Measurements from ENCODE around the gene CABP4. TPM values are rescaled to one million over a fixed set of nuclear protein-coding genes. Genes with fewer than 3 reads are reported as not detected.

Gene CABP4
- total RNA-seq, 1 donor from 2014 or later: 0.96 TPM

- DNase-seq (ENCODE audit: low spot score): no peak
Observed at GRCh38 chr11:67435727-67436458, 19.3 kb upstream of the CABP4 start.

GRCh38 chr11:67436459-67437081 lies 18.6 kb upstream of the CABP4 start:
- no peak for DNase-seq (ENCODE audit: low spot score)

- no peak for DNase-seq (ENCODE audit: low spot score)
Observed at GRCh38 chr11:67437082-67437808, 17.9 kb upstream of the CABP4 start, which contains the start of gene PTPRCAP. Gene PTPRCAP (minus strand): TSS chr11:67437682. CDS start chr11:67437619, 63 bp downstream.

GRCh38 chr11:67437809-67438157 lies 17.4 kb upstream of the CABP4 start:
- no peak for DNase-seq (ENCODE audit: low spot score)

GRCh38 chr11:67438158-67438902 lies 16.8 kb upstream of the CABP4 start:
- DNase-seq (ENCODE audit: low spot score): no peak

GRCh38 chr11:67439321-67440228 lies 15.6 kb upstream of the CABP4 start:
- DNase-seq (ENCODE audit: low spot score): no peak

- no peak for DNase-seq (ENCODE audit: low spot score)
Observed at GRCh38 chr11:67440229-67441097, 14.7 kb upstream of the CABP4 start.

GRCh38 chr11:67441098-67441563 lies 14.0 kb upstream of the CABP4 start:
- DNase-seq (ENCODE audit: low spot score): no peak

GRCh38 chr11:67441731-67442351 lies 13.3 kb upstream of the CABP4 start:
- no peak for DNase-seq (ENCODE audit: low spot score)

GRCh38 chr11:67442504-67443404 lies 12.4 kb upstream of the CABP4 start:
- DNase-seq (ENCODE audit: low spot score): no peak

GRCh38 chr11:67445515-67445914 lies 9.6 kb upstream of the CABP4 start:
- no peak for DNase-seq (ENCODE audit: low spot score)

GRCh38 chr11:67448220-67448609 lies 6.9 kb upstream of the CABP4 start:
- no peak for DNase-seq (ENCODE audit: low spot score)

- DNase-seq (ENCODE audit: low spot score): peak; percentile 20
Observed at GRCh38 chr11:67449116-67449844, 5.9 kb upstream of the CABP4 start.

- DNase-seq (ENCODE audit: low spot score): no peak
Observed at GRCh38 chr11:67450796-67451657, 4.1 kb upstream of the CABP4 start.

- DNase-seq (ENCODE audit: low spot score): no peak
Observed at GRCh38 chr11:67451658-67451976, 3.5 kb upstream of the CABP4 start.

- no peak for DNase-seq (ENCODE audit: low spot score)
Observed at GRCh38 chr11:67452141-67452952, 2.8 kb upstream of the CABP4 start, which contains the start of gene GPR152. Gene GPR152 (minus strand): TSS chr11:67452729. CDS start chr11:67452724, 5 bp downstream.
